SU-DHL-6 (cell line): ENCODE measurements around the gene MTFMT.

Experiments
- H2AFZ ChIP-seq: fragments of 200-600 bp; sonication (generic); 2 replicates; pipeline ENCODE4 v1.6.1; 2014; ENCODE audit warnings: low read depth, mild to moderate bottlenecking, moderate library complexity, mixed read lengths, antibody characterized with exemption, low read length; ENCODE audit not compliant: severe bottlenecking
- H3F3A ChIP-seq: fragments of 200-600 bp; shearing (Covaris generic); 2 replicates; pipeline ENCODE4 v1.6.0; 2016; ENCODE audit warnings: antibody characterized with exemption, mild to moderate bottlenecking; ENCODE audit not compliant: insufficient read depth
- H3K27ac ChIP-seq: fragments of 200-600 bp; sonication (generic); 2 replicates; pipeline ENCODE4 v1.5.1; 2016; ENCODE audit warnings: low read depth, mild to moderate bottlenecking, low read length, moderate library complexity, mixed read lengths
- H3K27me3 ChIP-seq: fragments of 200-600 bp; sonication (generic), shearing (Covaris generic); 2 replicates; pipeline ENCODE4 v1.6.0; 2014; ENCODE audit warnings: mild to moderate bottlenecking, low read length
- H3K36me3 ChIP-seq: fragments of 200-600 bp; sonication (generic); 2 replicates; pipeline ENCODE4 v1.6.1; 2014; ENCODE audit warnings: mild to moderate bottlenecking, low read length, mixed read lengths
- H3K4me2 ChIP-seq: fragments of 300-600, 200-600 bp; shearing (Covaris generic), sonication (generic); 2 replicates; pipeline ENCODE4 v1.6.0; 2014; ENCODE audit warnings: low read length, low read depth, mild to moderate bottlenecking; ENCODE audit not compliant: poor library complexity, severe bottlenecking
- H3K4me3 ChIP-seq: fragments of 200-600 bp; sonication (generic); 2 replicates; pipeline ENCODE4 v1.5.1; 2014; ENCODE audit warnings: antibody characterized with exemption, low read length, mild to moderate bottlenecking, mixed read lengths; ENCODE audit not compliant: insufficient read depth, poor library complexity, severe bottlenecking
- H3K79me2 ChIP-seq: fragments of 200-600 bp; sonication (generic); 2 replicates; pipeline ENCODE4 v1.6.1; 2014; ENCODE audit warnings: mild to moderate bottlenecking, low read length, moderate library complexity; ENCODE audit not compliant: insufficient read depth
- H3K9ac ChIP-seq: fragments of 200-600 bp; sonication (generic); 2 replicates; pipeline ENCODE4 v1.7.0; 2014; ENCODE audit warnings: mild to moderate bottlenecking, low read length
- H3K9me2 ChIP-seq: fragments of 200-600 bp; sonication (generic); replicated peaks from 2 replicates; pipeline ENCODE4 v1.6.1; 2014; ENCODE audit warnings: low read length; ENCODE audit not compliant: insufficient read depth
- H3K9me3 ChIP-seq: fragments of 200-600 bp; sonication (generic); 2 replicates; pipeline ENCODE4 v1.6.1; 2014; ENCODE audit warnings: low read length, mixed read lengths; ENCODE audit not compliant: insufficient read depth
- H4K20me1 ChIP-seq: fragments of 200-600 bp; sonication (generic); 2 replicates; pipeline ENCODE4 v1.6.1; 2014; ENCODE audit warnings: low read depth, mild to moderate bottlenecking, antibody characterized with exemption, low read length, moderate library complexity, mixed read lengths
- CTCF ChIP-seq: fragments of 200-600 bp; sonication (generic); IDR thresholded peaks from one replicate; pipeline ENCODE4 v1.5.1; 2017; ENCODE audit warnings: antibody characterized with exemption, mild to moderate bottlenecking, low read length, moderate library complexity; ENCODE audit not compliant: insufficient read depth, poor library complexity, severe bottlenecking
- EZH2phosphoT487 ChIP-seq: fragments of 200-600 bp; sonication (generic), shearing (Covaris generic); conservative IDR thresholded peaks from 2 replicates; pipeline ENCODE4 v1.6.1; 2018; ENCODE audit warnings: mild to moderate bottlenecking, antibody characterized with exemption, low read length, moderate library complexity, mixed read lengths

Gene MTFMT

DNA sequence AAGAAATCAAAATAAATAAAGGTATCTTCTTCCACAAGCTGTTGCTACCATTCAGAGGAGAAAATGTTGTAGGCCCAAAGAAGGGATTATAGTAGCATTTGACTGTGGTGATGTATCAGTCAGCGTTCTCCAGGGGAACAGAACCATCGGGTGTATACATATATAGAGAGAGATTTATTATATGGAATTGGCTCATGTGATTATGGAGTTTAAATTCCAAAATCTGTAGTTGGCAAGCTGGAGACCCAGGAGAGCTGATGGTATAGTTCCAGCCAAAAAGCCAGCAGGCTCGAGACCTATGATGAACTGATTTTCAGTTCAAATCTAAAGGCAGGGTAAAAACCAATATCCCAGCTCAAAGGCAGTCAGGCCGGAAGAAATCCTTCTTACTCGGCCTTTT lies 32.4 kb downstream of the MTFMT start:
- no peaks in the 10 kb centered on the region for H3K9me2 ChIP-seq
- H3K9me3 ChIP-seq: no peaks in the 10 kb centered on the region
- no peak overlapping the region for H3K27ac ChIP-seq
- H4K20me1 ChIP-seq: no peaks in the 10 kb centered on the region
- no peak overlapping the region for H2AFZ ChIP-seq
- no peak overlapping the region for H3K4me3 ChIP-seq
- no peaks in the 10 kb centered on the region for H3K79me2 ChIP-seq
- no peak overlapping the region for H3K4me2 ChIP-seq
- TF ChIP-seq EZH2phosphoT487 (no peak), CTCF (no peak)
- no peaks in the 10 kb centered on the region for H3K36me3 ChIP-seq
- H3F3A ChIP-seq: no peaks in the 10 kb centered on the region
- H3K27me3 ChIP-seq: no peaks in the 10 kb centered on the region
- no peak overlapping the region for H3K9ac ChIP-seq

DNA sequence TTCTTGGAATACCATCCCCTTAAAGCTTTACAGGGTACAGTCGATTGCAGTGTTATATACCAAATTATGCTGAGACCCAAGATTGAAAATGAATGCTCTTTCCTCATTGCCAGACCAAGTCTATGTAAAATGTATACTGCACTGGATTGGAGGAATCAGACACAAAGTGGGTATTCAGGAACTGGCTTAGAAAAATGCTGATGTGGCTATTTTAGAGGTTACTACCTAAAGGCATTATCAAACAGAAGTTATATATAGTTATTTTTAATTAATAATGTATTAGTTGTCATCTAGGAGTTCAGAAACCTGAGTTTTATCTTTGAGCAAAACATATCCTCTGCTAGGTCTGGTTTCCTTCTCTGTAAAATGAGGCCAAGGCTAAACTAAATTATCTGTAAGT lies 36.1 kb downstream of the MTFMT start:
- no peak for TF ChIP-seq EZH2phosphoT487
- TF ChIP-seq CTCF: no peak
- H3K79me2 ChIP-seq: peaks cover 11% of the 10 kb centered on the region
- no peak overlapping the region for H3K4me3 ChIP-seq
- H2AFZ ChIP-seq: no peak overlapping the region
- H3K4me2 ChIP-seq: no peak overlapping the region
- no peaks in the 10 kb centered on the region for H3K9me2 ChIP-seq
- H3K27ac ChIP-seq: no peak overlapping the region
- H3F3A ChIP-seq: peaks cover 12% of the 10 kb centered on the region
- no peaks in the 10 kb centered on the region for H4K20me1 ChIP-seq
- no peaks in the 10 kb centered on the region for H3K36me3 ChIP-seq
- no peak overlapping the region for H3K9ac ChIP-seq
- H3K9me3 ChIP-seq: no peaks in the 10 kb centered on the region
- H3K27me3 ChIP-seq: no peaks in the 10 kb centered on the region

DNA sequence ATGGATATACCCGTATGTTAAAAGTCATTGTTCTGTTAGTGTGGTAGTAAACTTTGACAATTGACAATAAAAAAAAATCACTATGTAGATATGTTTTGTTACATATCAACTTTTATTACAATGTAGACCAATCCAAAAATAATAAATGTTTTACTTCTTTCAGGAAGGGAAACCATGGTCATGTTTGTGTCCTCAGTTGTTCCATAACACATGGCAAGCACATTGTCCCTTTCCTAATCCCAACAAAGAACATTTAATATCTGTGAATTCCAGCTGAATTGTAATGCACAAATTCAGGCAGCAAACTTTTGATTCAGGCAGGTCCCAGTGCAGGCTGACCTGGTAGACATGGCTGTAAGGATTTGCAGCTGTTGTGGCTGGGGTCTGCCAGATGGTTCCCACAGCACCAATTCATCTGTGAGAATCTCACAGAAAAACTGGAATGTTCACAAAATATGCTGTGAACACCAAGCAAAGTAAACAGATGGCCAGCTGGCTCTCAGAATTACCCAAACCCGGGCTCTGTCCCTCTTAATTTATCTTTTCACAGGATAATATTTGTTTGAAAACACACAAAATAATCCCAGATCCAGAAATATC lies 37.8 kb downstream of the MTFMT start:
- no peak overlapping the region for H3K27ac ChIP-seq

More for the DNA sequence above, 37.8 kb downstream of the MTFMT start:
- H3K9me2 ChIP-seq: no peaks in the 10 kb centered on the region
- H3K4me3 ChIP-seq: no peak overlapping the region
- peaks cover 12% of the 10 kb centered on the region for H3F3A ChIP-seq
- H3K9ac ChIP-seq: no peak overlapping the region
- peaks cover 22% of the 10 kb centered on the region for H3K79me2 ChIP-seq
- no peak overlapping the region for H3K4me2 ChIP-seq
- no peak for TF ChIP-seq CTCF
- TF ChIP-seq EZH2phosphoT487: no peak
- H4K20me1 ChIP-seq: no peaks in the 10 kb centered on the region
- H3K36me3 ChIP-seq: no peaks in the 10 kb centered on the region
- no peak overlapping the region for H2AFZ ChIP-seq
- H3K9me3 ChIP-seq: no peaks in the 10 kb centered on the region
- no peaks in the 10 kb centered on the region for H3K27me3 ChIP-seq
